SK-N-SH (cell line): ENCODE results near the gene NID1.

Source experiments
- CTCF ChIP-seq: fragments of 200-600 bp; sonication (generic); IDR thresholded peaks from 2 replicates; pipeline ENCODE4 v1.6.1; 2017; ENCODE audit warnings: antibody characterized with exemption, mild to moderate bottlenecking, moderate library complexity
- ELF1 ChIP-seq: IDR thresholded peaks from 2 replicates; pipeline ENCODE4 v1.4.0; 2012
- FOXM1 ChIP-seq: IDR thresholded peaks from 2 replicates; pipeline ENCODE4 v1.4.0; 2012; ENCODE audit warnings: low read depth, mild to moderate bottlenecking
- GABPA ChIP-seq: IDR thresholded peaks from 2 replicates; pipeline ENCODE4 v1.4.0; 2012; ENCODE audit warnings: low read depth, mild to moderate bottlenecking
- NRF1 ChIP-seq: IDR thresholded peaks from 2 replicates; pipeline ENCODE4 v1.6.1; 2012; ENCODE audit warnings: low read depth, mild to moderate bottlenecking, low read length
- RAD21 ChIP-seq: IDR thresholded peaks from 2 replicates; pipeline ENCODE4 v1.6.1; 2012; ENCODE audit warnings: mild to moderate bottlenecking, low read length
- REST ChIP-seq: IDR thresholded peaks from 2 replicates; pipeline ENCODE4 v1.6.1; 2012; ENCODE audit warnings: mild to moderate bottlenecking, low read depth, low read length, moderate library complexity
- TAF1 ChIP-seq: IDR thresholded peaks from 2 replicates; pipeline ENCODE4 v1.6.1; 2012; ENCODE audit warnings: low read depth, mild to moderate bottlenecking, low read length, moderate library complexity, borderline replicate concordance

GRCh38 chr1:236020359-236021219 lies 44.3 kb downstream of the NID1 start:
- TF ChIP-seq TAF1 (no peak), GABPA (no peak), CTCF (no peak), RAD21 (no peak), NRF1 (no peak), FOXM1 (no peak), REST (no peak), ELF1 (no peak)
